Spleen (tissue), 7 donors: Measurements from ENCODE around the gene ZMYND8.

Source experiments
- CTCF ChIP-seq, 11 experiments: fragments of 200-600 bp in 7 of 11; fragments of 450-650 bp in 4 of 11; sonication (generic) in 4 of 11; IDR thresholded peaks in 8 of 11; conservative IDR thresholded peaks in 3 of 11; 1 replicate in 7 of 11; 2 replicates in 4 of 11; pipeline versions ENCODE4 v1.4.0 to v1.8.0; 2016 to 2021; ENCODE audit warnings: antibody characterized with exemption in 11 of 11, inconsistent platforms in 4 of 11, mild to moderate bottlenecking in 1 of 11
- POLR2A ChIP-seq, 3 donors: fragments of 450-650 bp; IDR thresholded peaks; one replicate each; pipeline ENCODE4 v1.5.1; 2017; ENCODE audit warnings: antibody characterized with exemption in 3 of 3, mild to moderate bottlenecking in 1 of 3
- POLR2AphosphoS5 ChIP-seq, 3 donors: sonication (generic); formaldehyde crosslinking; IDR thresholded peaks; one replicate each; pipeline ENCODE4 v1.5.1; 2017; ENCODE audit warnings: antibody characterized with exemption in 3 of 3
- donor health status: DM: no; HTN: no; CAD: no; lungs with moderate emphysema.
- donor health status: DM: no; HTN: no; CAD: no.
- donor health status: DM: no; HTN: no; CAD: no.

- TF ChIP-seq CTCF (IDR thresholded peaks at IDR 0.05 in 8 of 11, conservative IDR thresholded peaks at IDR 0.05 in 3 of 11): no peak
- TF ChIP-seq POLR2AphosphoS5 (IDR thresholded peaks at IDR 0.05): no peak
- TF ChIP-seq POLR2A (IDR thresholded peaks at IDR 0.05): no peak
These were observed 68.8 kb downstream of the ZMYND8 start for GRCh38 chr20:47287609-47288144.
